K562 (cell line): Measurements from ENCODE around the gene ASRGL1. TPM values are rescaled to one million over a fixed set of nuclear protein-coding genes. Genes with fewer than 3 reads are reported as not detected.

Experiments
- ATAC-seq: fragments of 200-7000 bp; cut with Tn5 transposase; 3 replicates; pipeline ENCODE4 v1.9.1; 2020; ENCODE audit warnings: moderate library complexity
- BruUV-seq: library from RNA; stranded (reverse); fragments of 400-500 nt; replicated peaks from 2 replicates; lab custom pipeline; 2021; lab: Mats Ljungman, UMichigan
- CTCF ChIA-PET: fragments of 300-600 bp; formaldehyde crosslinking; extraction: SDS; loops from one replicate; lab custom pipeline; 2021; ENCODE audit warnings: low intra/inter-chr PET ratio; lab: Yijun Ruan, JAX
- POLR2A ChIA-PET: fragments of 300-600, 350-650 bp; sonication (Branson Sonifier 250); formaldehyde crosslinking; extraction: SDS; loops from one replicate; lab custom pipeline; 2021; ENCODE audit warnings: antibody characterized with exemption, inconsistent platforms; lab: Yijun Ruan, JAX
- DNase-seq, 4 experiments: peaks; one replicate each; pipeline versions ENCODE4 v3.0.0 to v3.0.0-alpha.2; 2011 to 2018; ENCODE audit warnings: low spot score in 3 of 4, mixed read lengths in 3 of 4; ENCODE audit errors: extremely low read depth in 1 of 4
- FAIRE-seq: peaks from 2 replicates; lab custom pipeline; 2011; peaks lifted over from hg19 to GRCh38; lab: Jason Lieb, UNC
- H2AFZ ChIP-seq: 2 replicates; pipeline ENCODE4 v1.6.0; 2011; ENCODE audit warnings: low read depth, low read length, control low read depth, inconsistent platforms
- H3K27ac ChIP-seq: fragments of 200-600 bp; 3 replicates; pipeline ENCODE4 v1.8.0; 2011; ENCODE audit warnings: low read depth, mild to moderate bottlenecking, control low read depth, inconsistent platforms, low read length, moderate library complexity, mixed read lengths; ENCODE audit errors: extremely low read depth
- H3K27me3 ChIP-seq, 2 experiments: fragments of 300-600 bp in 1 of 2; 2 replicates in 1 of 2; 3 replicates in 1 of 2; pipeline versions ENCODE4 v1.6.0 to v1.8.0; 2011; ENCODE audit warnings: inconsistent platforms in 2 of 2, low read length in 2 of 2, mild to moderate bottlenecking in 1 of 2, mixed read lengths in 1 of 2, moderate library complexity in 1 of 2; ENCODE audit not compliant: control insufficient read depth in 2 of 2, insufficient read depth in 2 of 2
- H3K36me3 ChIP-seq: fragments of 300-600 bp; 3 replicates; pipeline ENCODE4 v1.8.0; 2011; ENCODE audit warnings: mild to moderate bottlenecking, low read length, inconsistent platforms; ENCODE audit not compliant: control insufficient read depth, insufficient read depth
- H3K4me1 ChIP-seq, 2 experiments: fragments of 200-600 bp in 1 of 2; replicated peaks in 1 of 2; 2 replicates in 1 of 2; 3 replicates in 1 of 2; pipeline versions ENCODE4 v1.5.1 to v1.8.0; 2011; ENCODE audit warnings: inconsistent platforms in 2 of 2, low read length in 2 of 2, mild to moderate bottlenecking in 1 of 2, mixed read lengths in 1 of 2, moderate library complexity in 1 of 2; ENCODE audit not compliant: control insufficient read depth in 2 of 2, insufficient read depth in 2 of 2
- H3K4me2 ChIP-seq: 2 replicates; pipeline ENCODE4 v1.6.1; 2011; ENCODE audit warnings: low read length, control low read depth, inconsistent platforms, mixed read lengths; ENCODE audit not compliant: insufficient read depth
- H3K4me3 ChIP-seq: fragments of 200-600 bp; sonication (generic), shearing (Covaris generic); 2 replicates; pipeline ENCODE4 v1.5.1; 2016; ENCODE audit warnings: control low read depth, inconsistent platforms
- H3K79me2 ChIP-seq: fragments of 200-600 bp; 3 replicates; pipeline ENCODE4 v1.8.0; 2011; ENCODE audit warnings: low read length, inconsistent platforms; ENCODE audit not compliant: control insufficient read depth, insufficient read depth
- H3K9ac ChIP-seq, 2 experiments: 2 replicates each; pipeline versions ENCODE4 v1.6.0 to v1.6.1; 2011; ENCODE audit warnings: low read depth in 2 of 2, low read length in 2 of 2, control low read depth in 1 of 2, inconsistent platforms in 1 of 2, mild to moderate bottlenecking in 1 of 2, mixed read lengths in 1 of 2; ENCODE audit not compliant: insufficient read depth in 1 of 2
- H3K9me1 ChIP-seq: one replicate; pipeline ENCODE4 v1.6.0; 2011; ENCODE audit warnings: inconsistent platforms, mild to moderate bottlenecking, low read length, moderate library complexity; ENCODE audit not compliant: control insufficient read depth, insufficient read depth
- H3K9me3 ChIP-seq: replicated peaks from 2 replicates; pipeline ENCODE4 v1.5.1; 2011; ENCODE audit warnings: low read depth, low read length, inconsistent platforms; ENCODE audit not compliant: control insufficient read depth, insufficient read depth
- H4K20me1 ChIP-seq: replicated peaks from 2 replicates; pipeline ENCODE4 v1.6.1; 2011; ENCODE audit warnings: low read length, inconsistent platforms, mixed read lengths; ENCODE audit not compliant: control insufficient read depth, insufficient read depth
- EP400 ChIP-seq: fragments of 450-650 bp; IDR thresholded peaks from 2 replicates; pipeline ENCODE4 v1.6.1; 2017; ENCODE audit warnings: antibody characterized with exemption, mild to moderate bottlenecking, moderate library complexity
- HNRNPL ChIP-seq: fragments of 200-400 bp; formaldehyde crosslinking; IDR thresholded peaks from 2 replicates; pipeline ENCODE4 v1.6.1; 2017; ENCODE audit warnings: low read depth, mild to moderate bottlenecking, low read length
- JUND ChIP-seq, 2 experiments: IDR thresholded peaks; 2 replicates in 1 of 2; 3 replicates in 1 of 2; pipeline ENCODE4 v1.6.1; 2011; ENCODE audit warnings: borderline replicate concordance in 2 of 2, low read depth in 2 of 2, low read length in 2 of 2, improper control_type of control experiment in 1 of 2, missing biosample characterization in 1 of 2, missing genetic modification characterization in 1 of 2, missing genetic modification reagents in 1 of 2
- KDM2B ChIP-seq: fragments of 250-450 bp; sonication (Bioruptor Pico); IDR thresholded peaks from 2 replicates; pipeline ENCODE4 v1.8.0; 2021; ENCODE audit warnings: mild to moderate bottlenecking, moderate library complexity
- MXI1 ChIP-seq: IDR thresholded peaks from 2 replicates; pipeline ENCODE4 v1.6.1; 2011; ENCODE audit warnings: low read depth, mild to moderate bottlenecking, improper control_type of control experiment, low read length
- NFIC ChIP-seq: fragments of 450-650 bp; IDR thresholded peaks from 2 replicates; pipeline ENCODE4 v1.6.1; 2017; ENCODE audit warnings: mild to moderate bottlenecking, inconsistent platforms
- NR1H2 ChIP-seq: sonication (generic); formaldehyde crosslinking; IDR thresholded peaks from 2 replicates; pipeline ENCODE4 v1.4.0; 2020; ENCODE audit warnings: mild to moderate bottlenecking, missing genetic modification reagents
- RBM22 ChIP-seq: fragments of 200-400 bp; formaldehyde crosslinking; IDR thresholded peaks from 2 replicates; pipeline ENCODE4 v1.6.1; 2018; ENCODE audit warnings: low read length, low read depth; ENCODE audit not compliant: poor library complexity, severe bottlenecking
- TEAD4 ChIP-seq, 2 experiments: sonication (generic) in 1 of 2; formaldehyde crosslinking in 1 of 2; IDR thresholded peaks; 2 replicates each; pipeline versions ENCODE4 v1.6.1 to v1.8.0; 2012 to 2022; ENCODE audit warnings: borderline replicate concordance in 1 of 2, inconsistent platforms in 1 of 2, low read length in 1 of 2, mild to moderate bottlenecking in 1 of 2, missing genetic modification reagents in 1 of 2
- TRIM28 ChIP-seq: fragments of 450-650 bp; IDR thresholded peaks from 2 replicates; pipeline ENCODE4 v1.6.1; 2017
- ZFPM2 ChIP-seq: fragments of 250-450 bp; sonication (Bioruptor Pico); IDR thresholded peaks from 2 replicates; pipeline ENCODE4 v1.5.1; 2022; ENCODE audit warnings: mild to moderate bottlenecking
- ZNF274 ChIP-seq: IDR thresholded peaks from 2 replicates; pipeline ENCODE4 v1.6.1; 2011; ENCODE audit warnings: low read depth, mild to moderate bottlenecking, low read length, moderate library complexity, borderline replicate concordance
- ZSCAN32 ChIP-seq: fragments of 450-650 bp; formaldehyde crosslinking; IDR thresholded peaks from 2 replicates; pipeline ENCODE4 v1.4.0; 2020; ENCODE audit warnings: mild to moderate bottlenecking, moderate library complexity
- WGBS: fragments of 100-300 bp; shearing (Covaris generic); methylation state at CpG from one replicate; pipeline ENCODE4 v1.1.6; 2016; ENCODE audit warnings: low coverage, mixed read lengths; ENCODE audit not compliant: insufficient coverage; ENCODE audit errors: missing lambda C conversion rate; 5-methylcytosine and 5-hydroxymethylcytosine counted together
- in situ Hi-C: fragments of 300-500 bp; cut with MboI; formaldehyde crosslinking; loops from 4 replicates; pipeline ENCODE4 v1.15.0; 2018; ENCODE audit warnings: inconsistent platforms, mixed read lengths
- intact Hi-C: fragments of 100-400 bp; cut with micrococcal nuclease; formaldehyde crosslinking; loops from 2 replicates; pipeline ENCODE4 v1.14.2; 2022
- polyA plus RNA-seq, 8 experiments: library from polyadenylated mRNA; depleted of rRNA in 4 of 8; stranded (reverse) in 5 of 8; unstranded in 3 of 8; fragments of >200 nt; fragmentation: Nextera tagmentation in 2 of 8; fragmentation: Illumina TruSeq in 1 of 8; extraction: Ambion mirVana in 2 of 8; extraction: Trizol in 1 of 8; gene quantifications; 2 replicates each; pipeline versions ENCODE4 v1.2.1 to v1.2.3, GENCODE V29; 2011 to 2014; ENCODE audit warnings: inconsistent platforms in 1 of 8, missing spikeins in 1 of 8
- total RNA-seq, 7 experiments: library from RNA; depleted of rRNA in 6 of 7; stranded (reverse); fragments of >200 nt in 6 of 7; fragmentation: Illumina TruSeq in 2 of 7; extraction: Trizol in 2 of 7; gene quantifications; 2 replicates each; pipeline versions ENCODE4 v1.2.1 to v1.2.3, GENCODE V29; 2011 to 2021; ENCODE audit warnings: low replicate concordance in 1 of 7
- TF ChIP-seq, protein P1 (sequence below): fragments of 450-650 bp; IDR thresholded peaks from 2 replicates; pipeline ENCODE4 v1.6.1; 2016
- TF ChIP-seq, protein P2 (sequence below): sonication (generic); formaldehyde crosslinking; IDR thresholded peaks from 2 replicates; pipeline ENCODE4 v1.8.0; 2023; ENCODE audit warnings: mild to moderate bottlenecking, missing genetic modification reagents

Gene ASRGL1
- total and polyA plus RNA-seq, 9 of the 15 experiments (the other 6 are each of a cell fraction or from before 2014, with no cell fraction given): 3.1 to 23.0 (median 11.2) TPM

DNA sequence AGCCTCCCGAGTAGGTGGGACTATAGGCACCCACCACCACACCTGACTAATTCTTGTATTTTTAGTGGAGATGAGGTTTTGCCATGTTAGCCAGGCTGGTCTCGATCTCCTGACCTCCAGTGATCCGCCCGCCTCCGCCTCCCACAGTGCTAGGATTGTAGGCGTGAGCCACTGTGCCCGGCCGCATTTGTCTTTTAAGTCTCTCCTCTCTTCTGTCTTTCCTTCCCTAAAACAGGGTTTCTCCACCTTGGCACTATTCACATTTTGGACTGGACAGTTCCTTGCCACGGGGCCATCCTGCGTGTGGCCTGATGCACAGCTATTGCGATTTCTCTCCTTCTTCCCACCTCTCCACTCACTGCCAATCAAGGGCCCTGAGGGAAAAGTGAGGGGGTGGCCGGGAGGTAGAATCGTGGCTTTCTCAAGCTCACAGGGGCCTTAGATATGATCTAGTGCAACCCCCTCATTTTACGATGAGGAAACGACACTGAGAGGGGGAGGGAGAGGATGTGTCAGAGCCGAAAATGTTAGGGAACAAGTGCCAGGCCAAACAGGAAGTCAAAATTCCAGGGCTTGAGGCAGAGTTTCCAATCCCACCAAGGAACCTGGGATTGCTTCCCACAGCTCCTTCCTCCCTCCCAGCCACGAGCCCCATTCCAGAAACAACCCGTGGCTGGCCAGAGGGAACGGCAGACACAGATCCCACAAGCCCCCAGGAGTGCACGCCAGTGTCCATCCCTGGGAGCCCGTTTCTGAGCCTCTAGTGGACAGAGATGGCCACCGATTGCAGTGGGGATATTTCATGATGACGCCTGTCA, 102.7 kb downstream of the ASRGL1 start:
- FAIRE-seq (peak; percentile 37), ATAC-seq (peak; percentile 50), DNase-seq (peak in 2 of 4 experiments; percentile 42 to 51)
- CTCF ChIA-PET: interaction anchor here (0.6 to 0.7 kb wide), 2 partner anchors 18 to 23 kb away, joined by 3 read pairs; no protein-coding TSS in a partner anchor
- 43% methylated on average over 22 of the region's 23 CpGs for WGBS
- Histone ChIP-seq H3K4me3 (no peak overlapping the region), H3K9me1 (no peaks in the 10 kb centered on the region), H3K27me3 (no peaks in the 10 kb centered on the region), H3K27ac (peak overlapping the region; percentile 8; the same call in 1 of the 3 replicates), H3K9me3 (no peaks in the 10 kb centered on the region), H3K79me2 (no peaks in the 10 kb centered on the region), H3K4me2 (peak overlapping the region; percentile 29; the same call in 1 of the 2 replicates), H3K4me1 (peaks cover 11 to 24% of the 10 kb centered on the region in 2 experiments), H2AFZ (peak overlapping the region; percentile 85), H3K9ac (peak overlapping the region in 1 of 2 experiments; percentile 83; a peak in 3 of 4 replicates), H4K20me1 (no peaks in the 10 kb centered on the region), H3K36me3 (no peaks in the 10 kb centered on the region)
- no TSS peak for BruUV-seq
- in situ Hi-C loops (no loop called here), intact Hi-C loops (no loop called here)
- POLR2A ChIA-PET: interaction anchor here (0.7 to 1.0 kb wide), 2 partner anchors 13 to 15 kb away, joined by 3 to 4 read pairs; no protein-coding TSS in a partner anchor
- TF ChIP-seq ZNF274 (no peak), TRIM28 (no peak), JUND (IDR thresholded peaks at IDR 0.05; ENCODE audit: borderline replicate concordance, low read depth, low read length) (peak; percentile 11; the same call in 1 of the 2 replicates), JUND (tag; IDR thresholded peaks at IDR 0.05; ENCODE audit: borderline replicate concordance, low read depth, low read length) (no peak), EP400 (no peak), NFIC (no peak), ZFPM2 (CRISPR knock-in tag) (no peak), KDM2B (CRISPR knock-in tag) (no peak), MXI1 (no peak), HNRNPL (no peak), RBM22 (no peak), NR1H2 (CRISPR knock-in tag) (no peak), TEAD4 (IDR thresholded peaks at IDR 0.05; ENCODE audit: low read length) (peak; percentile 36; the same call in 1 of the 2 replicates), TEAD4 (CRISPR knock-in tag; IDR thresholded peaks at IDR 0.05; ENCODE audit: borderline replicate concordance) (no peak), ZSCAN32 (CRISPR knock-in tag) (no peak)
- TF ChIP-seq, protein P1, sequence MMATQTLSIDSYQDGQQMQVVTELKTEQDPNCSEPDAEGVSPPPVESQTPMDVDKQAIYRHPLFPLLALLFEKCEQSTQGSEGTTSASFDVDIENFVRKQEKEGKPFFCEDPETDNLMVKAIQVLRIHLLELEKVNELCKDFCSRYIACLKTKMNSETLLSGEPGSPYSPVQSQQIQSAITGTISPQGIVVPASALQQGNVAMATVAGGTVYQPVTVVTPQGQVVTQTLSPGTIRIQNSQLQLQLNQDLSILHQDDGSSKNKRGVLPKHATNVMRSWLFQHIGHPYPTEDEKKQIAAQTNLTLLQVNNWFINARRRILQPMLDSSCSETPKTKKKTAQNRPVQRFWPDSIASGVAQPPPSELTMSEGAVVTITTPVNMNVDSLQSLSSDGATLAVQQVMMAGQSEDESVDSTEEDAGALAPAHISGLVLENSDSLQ: peak; percentile 75
- TF ChIP-seq, protein P2, sequence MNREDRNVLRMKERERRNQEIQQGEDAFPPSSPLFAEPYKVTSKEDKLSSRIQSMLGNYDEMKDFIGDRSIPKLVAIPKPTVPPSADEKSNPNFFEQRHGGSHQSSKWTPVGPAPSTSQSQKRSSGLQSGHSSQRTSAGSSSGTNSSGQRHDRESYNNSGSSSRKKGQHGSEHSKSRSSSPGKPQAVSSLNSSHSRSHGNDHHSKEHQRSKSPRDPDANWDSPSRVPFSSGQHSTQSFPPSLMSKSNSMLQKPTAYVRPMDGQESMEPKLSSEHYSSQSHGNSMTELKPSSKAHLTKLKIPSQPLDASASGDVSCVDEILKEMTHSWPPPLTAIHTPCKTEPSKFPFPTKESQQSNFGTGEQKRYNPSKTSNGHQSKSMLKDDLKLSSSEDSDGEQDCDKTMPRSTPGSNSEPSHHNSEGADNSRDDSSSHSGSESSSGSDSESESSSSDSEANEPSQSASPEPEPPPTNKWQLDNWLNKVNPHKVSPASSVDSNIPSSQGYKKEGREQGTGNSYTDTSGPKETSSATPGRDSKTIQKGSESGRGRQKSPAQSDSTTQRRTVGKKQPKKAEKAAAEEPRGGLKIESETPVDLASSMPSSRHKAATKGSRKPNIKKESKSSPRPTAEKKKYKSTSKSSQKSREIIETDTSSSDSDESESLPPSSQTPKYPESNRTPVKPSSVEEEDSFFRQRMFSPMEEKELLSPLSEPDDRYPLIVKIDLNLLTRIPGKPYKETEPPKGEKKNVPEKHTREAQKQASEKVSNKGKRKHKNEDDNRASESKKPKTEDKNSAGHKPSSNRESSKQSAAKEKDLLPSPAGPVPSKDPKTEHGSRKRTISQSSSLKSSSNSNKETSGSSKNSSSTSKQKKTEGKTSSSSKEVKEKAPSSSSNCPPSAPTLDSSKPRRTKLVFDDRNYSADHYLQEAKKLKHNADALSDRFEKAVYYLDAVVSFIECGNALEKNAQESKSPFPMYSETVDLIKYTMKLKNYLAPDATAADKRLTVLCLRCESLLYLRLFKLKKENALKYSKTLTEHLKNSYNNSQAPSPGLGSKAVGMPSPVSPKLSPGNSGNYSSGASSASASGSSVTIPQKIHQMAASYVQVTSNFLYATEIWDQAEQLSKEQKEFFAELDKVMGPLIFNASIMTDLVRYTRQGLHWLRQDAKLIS (CRISPR knock-in tag): no peak
